Gastroesophageal sphincter (tissue), 3 donors: ENCODE measurements around the gene PEX5.

Experiments used
- CTCF ChIP-seq, 4 experiments: fragments of 200-600 bp in 2 of 4; fragments of 450-650 bp in 2 of 4; sonication (generic) in 1 of 4; IDR thresholded peaks; one replicate each; pipeline ENCODE4 v1.5.1; 2017 to 2019; ENCODE audit warnings: antibody characterized with exemption in 4 of 4, mild to moderate bottlenecking in 2 of 4, moderate library complexity in 2 of 4
- EP300 ChIP-seq: sonication (generic); formaldehyde crosslinking; IDR thresholded peaks from one replicate; pipeline ENCODE4 v1.6.1; 2017; ENCODE audit warnings: antibody characterized with exemption, mild to moderate bottlenecking
- POLR2A ChIP-seq, 2 donors: fragments of 450-650 bp; IDR thresholded peaks; one replicate each; pipeline ENCODE4 v1.6.1; 2017; ENCODE audit warnings: antibody characterized with exemption in 2 of 2, mild to moderate bottlenecking in 2 of 2, moderate library complexity in 1 of 2
- POLR2AphosphoS5 ChIP-seq: sonication (generic); formaldehyde crosslinking; IDR thresholded peaks from one replicate; pipeline ENCODE4 v1.6.1; 2017; ENCODE audit warnings: antibody characterized with exemption

- TF ChIP-seq POLR2AphosphoS5, result no peak
- no peak for TF ChIP-seq CTCF (IDR thresholded peaks at IDR 0.05)
- TF ChIP-seq EP300, result no peak
- no peak for TF ChIP-seq POLR2A (IDR thresholded peaks at IDR 0.05)
Observed at GRCh38 chr12:7178481-7178880, 11.0 kb upstream of the PEX5 start.
